GM12878 (cell line): Measurements from ENCODE around the gene KIF22. TPM values are rescaled to one million over a fixed set of nuclear protein-coding genes. Genes with fewer than 3 reads are reported as not detected.

ENCODE experiments used
- ATAC-seq: fragments of 200-7000 bp; cut with Tn5 transposase; 3 replicates; pipeline ENCODE4 v1.9.1; 2020; ENCODE audit warnings: mild to moderate bottlenecking, moderate library complexity
- BruUV-seq: library from RNA; stranded (reverse); fragments of 400-500 nt; replicated peaks from 2 replicates; lab custom pipeline; 2021; lab: Mats Ljungman, UMichigan
- CTCF ChIA-PET: fragments of 300-600 bp; sonication (Branson Sonifier 250); formaldehyde crosslinking; extraction: SDS; loops from one replicate; lab custom pipeline; 2021; ENCODE audit warnings: inconsistent platforms; lab: Yijun Ruan, JAX
- POLR2A ChIA-PET: fragments of 350-600 bp; formaldehyde crosslinking; extraction: SDS; loops from one replicate; lab custom pipeline; 2021; ENCODE audit warnings: inconsistent platforms; lab: Charles Lee
- RAD21 ChIA-PET: fragments of 300-600 bp; sonication (Branson Sonifier 250); formaldehyde crosslinking; loops from one replicate; lab custom pipeline; 2023; ENCODE audit warnings: antibody characterized with exemption; ENCODE audit not compliant: unreplicated experiment; lab: Charles Lee
- SMC1A ChIA-PET: fragments of 300-600 bp; sonication (Branson Sonifier 250); formaldehyde crosslinking; loops from one replicate; lab custom pipeline; 2023; ENCODE audit not compliant: unreplicated experiment, uncharacterized antibody; lab: Charles Lee
- DNase-seq: peaks from one replicate; pipeline ENCODE4 v3.0.0-alpha.2; 2011; ENCODE audit warnings: low read depth, low spot score
- FAIRE-seq: peaks from 3 replicates; lab custom pipeline; 2011; peaks lifted over from hg19 to GRCh38; lab: Jason Lieb, UNC
- H2AFZ ChIP-seq: 2 replicates; pipeline ENCODE4 v1.6.0; 2011; ENCODE audit warnings: low read depth, low read length, control low read depth; ENCODE audit not compliant: control insufficient read depth
- H3K27ac ChIP-seq: 2 replicates; pipeline ENCODE4 v1.5.1; 2011; ENCODE audit warnings: control low read depth; ENCODE audit not compliant: control insufficient read depth, insufficient read depth
- H3K27me3 ChIP-seq, 2 experiments: replicated peaks in 1 of 2; 2 replicates each; pipeline versions ENCODE4 v1.6.0 to v1.6.1; 2011; ENCODE audit warnings: low read length in 1 of 2; ENCODE audit not compliant: control insufficient read depth in 2 of 2, insufficient read depth in 2 of 2
- H3K36me3 ChIP-seq, 2 experiments: 2 replicates each; pipeline ENCODE4 v1.5.1; 2011; ENCODE audit warnings: low read length in 1 of 2; ENCODE audit not compliant: control insufficient read depth in 2 of 2, insufficient read depth in 2 of 2
- H3K4me1 ChIP-seq: 2 replicates; pipeline ENCODE4 v1.6.1; 2011; ENCODE audit warnings: mild to moderate bottlenecking, low read length, moderate library complexity, mixed read lengths; ENCODE audit not compliant: control insufficient read depth, insufficient read depth
- H3K4me2 ChIP-seq: 2 replicates; pipeline ENCODE4 v1.6.0; 2011; ENCODE audit warnings: control low read depth; ENCODE audit not compliant: control insufficient read depth, insufficient read depth
- H3K4me3 ChIP-seq: fragments of 200-600 bp; sonication (generic); 2 replicates; pipeline ENCODE4 v1.5.1; 2016
- H3K79me2 ChIP-seq: 2 replicates; pipeline ENCODE4 v1.6.0; 2011; ENCODE audit warnings: low read length; ENCODE audit not compliant: control insufficient read depth, insufficient read depth
- H3K9ac ChIP-seq: 2 replicates; pipeline ENCODE4 v1.8.0; 2011; ENCODE audit warnings: low read length, control low read depth, mixed read lengths; ENCODE audit not compliant: control insufficient read depth, insufficient read depth
- H3K9me3 ChIP-seq: replicated peaks from 3 replicates; pipeline ENCODE4 v1.5.1; 2011; ENCODE audit warnings: mild to moderate bottlenecking, low read length; ENCODE audit not compliant: control insufficient read depth, insufficient read depth
- H4K20me1 ChIP-seq: 2 replicates; pipeline ENCODE4 v1.6.0; 2011; ENCODE audit not compliant: control insufficient read depth, insufficient read depth
- BHLHE40 ChIP-seq, 2 experiments: fragments of 450-650 bp in 1 of 2; IDR thresholded peaks; 2 replicates each; pipeline ENCODE4 v1.6.1; 2011 to 2017; ENCODE audit warnings: low read depth in 2 of 2, borderline replicate concordance in 1 of 2, improper control_type of control experiment in 1 of 2, low read length in 1 of 2, mild to moderate bottlenecking in 1 of 2
- POU2F2 ChIP-seq: IDR thresholded peaks from 3 replicates; pipeline ENCODE4 v1.6.1; 2011; ENCODE audit warnings: low read depth, mild to moderate bottlenecking, low read length, borderline replicate concordance
- WGBS: methylation state at CpG from one replicate; pipeline ENCODE4 v1.1.6; 2016; ENCODE audit warnings: low lambda C conversion rate; ENCODE audit not compliant: insufficient replicate concordance, insufficient coverage; ENCODE audit errors: missing lambda C conversion rate; 5-methylcytosine and 5-hydroxymethylcytosine counted together
- in situ Hi-C: fragments of 300-500 bp; cut with MboI; formaldehyde crosslinking; loops from 9 replicates; pipeline ENCODE4 v1.14.3; 2018; ENCODE audit warnings: mixed read lengths
- intact Hi-C: fragments of 100-400 bp; cut with micrococcal nuclease; formaldehyde crosslinking; loops from one replicate; pipeline ENCODE4 v1.14.2; 2022; ENCODE audit not compliant: unreplicated experiment
- polyA plus RNA-seq, 11 experiments: library from polyadenylated mRNA; depleted of rRNA in 4 of 11; unstranded in 6 of 11; stranded (reverse) in 5 of 11; fragments of >200 nt; fragmentation: Nextera tagmentation in 4 of 11; fragmentation: Illumina TruSeq in 1 of 11; extraction: Ambion mirVana in 4 of 11; extraction: Trizol in 1 of 11; gene quantifications; 1 replicate in 1 of 11; 2 replicates in 10 of 11; pipeline versions ENCODE4 v1.2.1 to v1.2.3, GENCODE V29; 2011 to 2016; ENCODE audit warnings: inconsistent platforms in 2 of 11, missing spikeins in 2 of 11, low read depth in 1 of 11
- total RNA-seq, 4 experiments: library from RNA; depleted of rRNA in 3 of 4; stranded (reverse); fragments of >200 nt in 3 of 4; fragmentation: Illumina TruSeq in 1 of 4; extraction: Trizol in 1 of 4; gene quantifications; 2 replicates each; pipeline versions ENCODE4 v1.2.1 to v1.2.3, GENCODE V29; 2013 to 2021

The KIF22 gene
- total and polyA plus RNA-seq, 10 of the 15 experiments (the other 5 are each of a cell fraction or from before 2014, with no cell fraction given), result 7.6 to 158 (median 132) TPM

GRCh38 chr16:29808219-29808900 is 17.8 kb downstream of the KIF22 start:
- POLR2A ChIA-PET, result interaction anchor here (0.8 to 4.0 kb wide), 10 partner anchors 7 to 245 kb away, joined by 3 to 40 read pairs (median 6); partner anchors contain the start of genes KIF22, MVP and PAGR1
- H3K79me2 ChIP-seq, result peaks cover 32% of the 10 kb centered on the region
- CTCF ChIA-PET, result interaction anchor here (0.6 to 2.5 kb wide), 14 partner anchors 7 to 210 kb away, joined by 3 to 31 read pairs (median 4); partner anchors contain the start of genes KIF22, MVP and PAGR1
- peak; percentile 70 for FAIRE-seq
- peak overlapping the region; percentile 96 for H3K4me2 ChIP-seq
- H4K20me1 ChIP-seq, result no peaks in the 10 kb centered on the region
- H3K9ac ChIP-seq, result peak overlapping the region; percentile 85
- RAD21 ChIA-PET, result interaction anchor here (1.1 to 2.4 kb wide), 11 partner anchors 8 to 224 kb away, joined by 3 to 31 read pairs (median 6); partner anchors contain the start of genes KIF22, MVP and PAGR1
- no peak overlapping the region for H2AFZ ChIP-seq
- H3K27me3 ChIP-seq, result no peaks in the 10 kb centered on the region
- H3K9me3 ChIP-seq, result no peaks in the 10 kb centered on the region
- intact Hi-C loops (loop anchor here (1.0 to 5.0 kb wide), 2 partner anchors 9 to 106 kb away; no protein-coding TSS in a partner anchor), in situ Hi-C loops (no loop called here)
- peak overlapping the region; percentile 79 for H3K4me3 ChIP-seq
- WGBS, result 52% methylated on average over 25 of the region's 25 CpGs
- no peak for DNase-seq
- no peak for ATAC-seq
- peaks cover 31% of the 10 kb centered on the region for H3K4me1 ChIP-seq
- no TSS peak for BruUV-seq
- peaks cover 9 to 14% of the 10 kb centered on the region in 2 experiments; a peak in 3 of 4 replicates for H3K36me3 ChIP-seq
- SMC1A ChIA-PET, result interaction anchor here (0.7 to 2.9 kb wide), 6 partner anchors 9 to 119 kb away, joined by 3 to 17 read pairs (median 6); partner anchors contain the start of gene KIF22
- peak overlapping the region; percentile 86 for H3K27ac ChIP-seq
- TF ChIP-seq BHLHE40 (IDR thresholded peaks at IDR 0.05; ENCODE audit: borderline replicate concordance in 1 of 2, low read depth in 2 of 2, low read length in 1 of 2) (no peak), POU2F2 (peak; percentile 25; the same call in 1 of the 3 replicates)
